Fibroblast of upper back skin (primary cell): ENCODE data around the gene OR5AC2.
A peak's percentile ranks its signal among the peaks of the same experiment; 100 is the strongest.

ENCODE experiments used
- DNase-seq: peaks from one replicate; pipeline ENCODE4 v3.0.0-alpha.2; 2013

Gene OR5AC2

GRCh38 chr3:98086873-98087272 is at the start of gene OR5AC2:
OR5AC2 (plus strand) TSS chr3:98087173; CDS start chr3:98087173, 0 bp downstream.
- DNase-seq = no peak

- DNase-seq = no peak
These were observed 48.7 kb upstream of the OR5AC2 start for GRCh38 chr3:98038286-98038685.

GRCh38 chr3:98038876-98039275 is 48.1 kb upstream of the OR5AC2 start:
- no peak for DNase-seq

- peak; percentile 82 for DNase-seq
These were observed 47.5 kb upstream of the OR5AC2 start for GRCh38 chr3:98039322-98040024.

GRCh38 chr3:98041350-98041749 is 45.6 kb upstream of the OR5AC2 start:
- DNase-seq = no peak

- no peak for DNase-seq
These were observed 38.4 kb upstream of the OR5AC2 start for GRCh38 chr3:98048586-98048985.

GRCh38 chr3:98049271-98049670 is 37.7 kb upstream of the OR5AC2 start:
- DNase-seq = no peak

GRCh38 chr3:98056035-98056434 is 30.9 kb upstream of the OR5AC2 start:
- DNase-seq = no peak

- no peak for DNase-seq
These were observed 29.3 kb upstream of the OR5AC2 start for GRCh38 chr3:98057631-98058030.

GRCh38 chr3:98058244-98058960 is 28.6 kb upstream of the OR5AC2 start:
- DNase-seq = no peak

GRCh38 chr3:98068824-98069223 is 18.1 kb upstream of the OR5AC2 start:
- DNase-seq = no peak

GRCh38 chr3:98070840-98071239 is 16.1 kb upstream of the OR5AC2 start:
- no peak for DNase-seq

GRCh38 chr3:98073486-98073885 is 13.5 kb upstream of the OR5AC2 start:
- no peak for DNase-seq

GRCh38 chr3:98095882-98096281 is 8.9 kb downstream of the OR5AC2 start:
- no peak for DNase-seq

GRCh38 chr3:98099848-98100247 is 12.9 kb downstream of the OR5AC2 start:
- no peak for DNase-seq

- no peak for DNase-seq
These were observed 21.2 kb downstream of the OR5AC2 start for GRCh38 chr3:98108162-98108561.

GRCh38 chr3:98109807-98110549 is 23.0 kb downstream of the OR5AC2 start:
- no peak for DNase-seq

- no peak for DNase-seq
These were observed 23.6 kb downstream of the OR5AC2 start for GRCh38 chr3:98110550-98110908.

GRCh38 chr3:98114264-98114663 is 27.3 kb downstream of the OR5AC2 start:
- no peak for DNase-seq

GRCh38 chr3:98115717-98116116 is 28.7 kb downstream of the OR5AC2 start:
- no peak for DNase-seq

GRCh38 chr3:98130421-98130820 is 43.4 kb downstream of the OR5AC2 start, which contains the start of gene OR5H1:
OR5H1 (plus strand) TSS chr3:98130721; CDS start chr3:98132698, 1,977 bp downstream.
- DNase-seq = no peak

- DNase-seq = no peak
These were observed 49.7 kb downstream of the OR5AC2 start for GRCh38 chr3:98136631-98137030.
